ENCODE data around the gene PROZ. TPM values are rescaled to one million over a fixed set of nuclear protein-coding genes. Genes with fewer than 3 reads are reported as not detected.

Gene PROZ
- total and polyA plus RNA-seq, 2 of the 13 experiments (the other 11 are each of a cell fraction or from before 2014, with no cell fraction given), result 5.6 to 22.5 TPM

DNA sequence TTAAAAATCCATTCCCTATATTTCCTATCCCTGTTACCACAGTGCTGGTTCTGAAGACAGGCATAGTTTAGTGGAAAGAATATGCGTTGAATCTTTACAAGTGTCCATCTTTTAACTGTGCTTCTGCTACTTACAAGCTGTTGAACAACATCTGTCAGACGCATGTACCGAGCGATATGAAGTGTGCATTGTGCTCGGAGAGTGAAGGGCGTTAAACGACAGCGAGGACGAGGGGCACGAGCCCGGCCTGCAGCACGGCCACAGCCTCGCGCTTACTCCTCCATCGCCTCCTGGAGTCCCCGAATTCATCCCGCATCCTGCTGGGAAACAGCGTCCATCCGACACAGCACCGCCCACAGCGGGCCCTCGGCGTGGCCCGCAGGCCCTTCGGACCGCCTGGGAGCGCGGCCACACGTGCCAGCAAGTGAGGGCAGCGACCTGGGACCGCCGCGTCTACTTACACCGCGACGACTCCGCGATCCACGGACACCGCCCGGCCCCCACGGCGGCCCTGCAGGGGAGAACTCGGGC, 49.5 kb downstream of the PROZ start (continued):
- TF ChIP-seq ZNF687 (CRISPR knock-in tag; IDR thresholded peaks at IDR 0.05), result no peak
- no peak for TF ChIP-seq ONECUT2 (CRISPR knock-in tag; IDR thresholded peaks at IDR 0.05)
- TF ChIP-seq LCORL (IDR thresholded peaks at IDR 0.05), result no peak
- peak; percentile 10; the same call in 1 of the 2 replicates for TF ChIP-seq LCORL (CRISPR knock-in tag; IDR thresholded peaks at IDR 0.05)
- no peak for TF ChIP-seq MTF1 (CRISPR knock-in tag; IDR thresholded peaks at IDR 0.05)
- no peak for TF ChIP-seq FOXK1 (CRISPR knock-in tag; IDR thresholded peaks at IDR 0.05; ENCODE audit: borderline replicate concordance, low read depth)
- no peak for TF ChIP-seq STAT5B (CRISPR knock-in tag; IDR thresholded peaks at IDR 0.05)
- TF ChIP-seq ZZZ3 (CRISPR knock-in tag; IDR thresholded peaks at IDR 0.05; ENCODE audit: borderline replicate concordance), result peak; percentile 49; the same call in 1 of the 2 replicates
- 0 out of 2 replicates have a peak, but pooled peaks have one; percentile 3 for TF ChIP-seq ZNF558 (CRISPR knock-in tag; IDR thresholded peaks at IDR 0.05; ENCODE audit: borderline replicate concordance)
- no peak; the same call in 1 of the 2 replicates for TF ChIP-seq TBX2 (CRISPR knock-in tag; IDR thresholded peaks at IDR 0.05; ENCODE audit: borderline replicate concordance)
- TF ChIP-seq ZNF7 (CRISPR knock-in tag; IDR thresholded peaks at IDR 0.05), result no peak
- no peak for TF ChIP-seq MEF2D (CRISPR knock-in tag; IDR thresholded peaks at IDR 0.05)
- peak; percentile 10; the same call in 1 of the 2 replicates for TF ChIP-seq ZNF530 (CRISPR knock-in tag; IDR thresholded peaks at IDR 0.05; ENCODE audit: low read depth)
- no peak for TF ChIP-seq RELA (CRISPR knock-in tag; IDR thresholded peaks at IDR 0.05)
- no peak for TF ChIP-seq CC2D1A (CRISPR knock-in tag; IDR thresholded peaks at IDR 0.05)
- TF ChIP-seq CBX1 (IDR thresholded peaks at IDR 0.05; ENCODE audit: low read depth), result no peak
- no peak for TF ChIP-seq ZNF678 (CRISPR knock-in tag; IDR thresholded peaks at IDR 0.05)
- no peak for TF ChIP-seq ZNF746 (CRISPR knock-in tag; IDR thresholded peaks at IDR 0.05)
- no peak for TF ChIP-seq ZNF337 (CRISPR knock-in tag; IDR thresholded peaks at IDR 0.05; ENCODE audit: borderline replicate concordance, low read depth)
- no peak for TF ChIP-seq ZKSCAN8 (CRISPR knock-in tag; IDR thresholded peaks at IDR 0.05; ENCODE audit: borderline replicate concordance)
- TF ChIP-seq ZMAT5 (CRISPR knock-in tag; IDR thresholded peaks at IDR 0.05; ENCODE audit: borderline replicate concordance, low read depth), result no peak
- 0 out of 2 replicates have a peak, but pooled peaks have one; percentile 18 for TF ChIP-seq ZNF260 (CRISPR knock-in tag; IDR thresholded peaks at IDR 0.05; ENCODE audit: borderline replicate concordance, low read depth)
- TF ChIP-seq ZNF598 (CRISPR knock-in tag; IDR thresholded peaks at IDR 0.05; ENCODE audit: borderline replicate concordance), result no peak
- TF ChIP-seq MXD4 (CRISPR knock-in tag; IDR thresholded peaks at IDR 0.05), result peak; percentile 74; the same call in 1 of the 2 replicates
- no peak for TF ChIP-seq FLYWCH1 (CRISPR knock-in tag; IDR thresholded peaks at IDR 0.05)
- TF ChIP-seq CENPT (CRISPR knock-in tag; IDR thresholded peaks at IDR 0.05; ENCODE audit: low read depth), result no peak
- no peak for TF ChIP-seq ZNF704 (CRISPR knock-in tag; IDR thresholded peaks at IDR 0.05; ENCODE audit: borderline replicate concordance)

Data from HepG2 (cell line).